GM03348 (cell line): ENCODE data around the gene FBXO28.

ENCODE experiments used
- DNase-seq: peaks from one replicate; pipeline ENCODE4 v3.0.0; 2012; ENCODE audit warnings: low spot score

Gene FBXO28

DNA sequence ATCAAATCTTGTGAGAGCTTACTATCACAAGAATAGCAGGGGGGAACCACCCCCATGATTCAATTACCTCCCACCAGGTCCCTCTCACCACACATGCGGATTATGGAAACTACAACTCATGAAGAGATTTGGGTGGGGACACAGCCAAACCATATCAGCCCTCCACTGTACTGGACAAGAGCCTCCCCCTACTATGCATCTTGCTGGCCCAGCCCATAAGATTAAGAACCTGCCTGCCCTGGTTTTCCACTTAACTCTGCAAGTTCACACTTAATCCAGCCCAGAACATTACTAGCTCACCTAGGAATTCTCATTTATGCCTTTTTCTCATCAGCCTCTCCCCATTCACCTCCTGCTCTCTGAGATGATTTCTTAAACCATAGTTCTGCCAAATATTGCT is 18.0 kb upstream of the FBXO28 start:
- no peak for DNase-seq

DNA sequence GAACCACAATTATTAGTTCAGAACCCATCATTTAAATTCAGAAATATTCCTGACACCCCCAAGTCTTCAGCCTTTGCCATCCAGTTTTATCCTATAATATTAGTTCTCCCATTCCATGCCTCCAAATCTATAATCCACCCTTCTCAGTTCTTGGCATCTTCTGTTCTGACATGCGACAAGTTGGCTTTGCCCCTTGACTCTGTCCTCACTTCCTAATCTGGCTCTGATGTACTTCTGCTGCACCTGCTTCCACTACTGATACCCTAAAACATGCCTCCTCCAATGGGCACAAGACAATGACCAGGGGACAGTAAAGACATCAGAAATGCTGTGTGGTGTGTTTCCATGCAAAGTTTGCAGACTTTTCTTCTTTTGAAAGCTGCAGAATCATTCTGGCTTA is 17.1 kb upstream of the FBXO28 start:
- no peak for DNase-seq

DNA sequence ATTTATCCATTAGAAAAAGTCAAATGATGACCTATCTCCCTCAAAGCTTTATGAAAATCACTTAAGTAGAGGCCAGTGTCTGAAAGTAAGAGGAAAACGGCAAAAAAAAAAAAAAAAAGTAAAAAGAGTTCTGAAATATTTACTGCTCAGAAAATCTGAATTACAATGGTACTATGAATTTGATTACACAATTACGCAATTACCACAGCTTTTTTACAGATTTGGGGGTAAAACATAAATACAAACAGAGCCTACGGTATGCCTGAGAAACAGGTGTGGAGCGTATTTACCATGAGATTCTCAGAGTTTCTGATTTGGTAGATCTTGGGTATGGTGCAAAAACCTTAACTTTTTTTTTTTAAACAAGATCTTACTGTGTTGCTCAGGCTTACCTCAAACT is 15.9 kb upstream of the FBXO28 start:
- no peak for DNase-seq

DNA sequence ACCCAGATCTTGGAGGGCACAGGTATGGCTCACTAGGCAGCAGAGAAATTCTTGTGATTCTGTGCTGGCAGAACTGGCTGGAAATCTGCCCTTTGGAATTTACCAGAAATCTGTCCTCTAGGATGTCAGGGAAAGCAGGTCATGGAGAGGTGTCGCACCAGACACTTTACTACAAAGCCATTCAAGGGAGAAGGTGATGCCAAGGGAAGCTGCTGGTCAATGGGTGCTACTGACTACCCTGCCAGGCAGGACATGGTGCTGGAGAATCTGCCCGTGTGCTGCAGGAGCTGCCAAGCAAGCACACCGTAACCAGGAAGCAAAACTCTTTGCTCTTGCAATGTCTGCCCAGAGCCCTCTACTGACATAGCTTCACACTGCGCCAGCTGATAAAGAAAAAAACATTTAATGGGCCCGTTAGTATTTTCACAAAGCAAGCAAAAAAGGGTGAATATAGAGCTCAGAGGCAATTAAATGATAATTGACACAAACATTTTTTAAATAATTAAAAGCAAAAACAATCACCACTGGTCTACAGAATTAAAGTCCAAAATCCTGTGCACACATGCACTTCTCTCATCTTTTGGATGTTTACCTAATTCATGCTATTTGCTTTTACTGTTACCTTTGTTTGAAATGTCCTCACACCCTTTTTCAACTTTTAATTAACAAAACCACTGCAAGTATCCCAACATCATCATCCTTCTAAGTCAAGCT is 7.2 kb upstream of the FBXO28 start:
- peak; percentile 60 for DNase-seq

DNA sequence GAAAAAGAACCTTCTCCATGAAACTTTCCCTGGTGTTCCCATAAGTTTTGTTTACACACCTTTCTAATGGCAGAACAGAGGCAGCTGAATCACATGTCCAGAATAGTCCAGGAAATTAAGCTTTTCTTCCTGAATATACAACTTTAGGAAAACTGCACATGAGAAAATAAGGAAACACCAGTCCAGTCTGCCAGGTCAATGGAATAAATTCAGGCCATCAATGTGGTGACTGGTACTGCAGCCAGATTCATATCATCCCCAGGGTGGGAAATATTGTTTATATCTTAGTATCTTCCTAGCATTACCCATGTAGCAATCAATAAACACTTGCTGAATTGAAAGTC is 6.7 kb upstream of the FBXO28 start:
- DNase-seq = no peak

DNA sequence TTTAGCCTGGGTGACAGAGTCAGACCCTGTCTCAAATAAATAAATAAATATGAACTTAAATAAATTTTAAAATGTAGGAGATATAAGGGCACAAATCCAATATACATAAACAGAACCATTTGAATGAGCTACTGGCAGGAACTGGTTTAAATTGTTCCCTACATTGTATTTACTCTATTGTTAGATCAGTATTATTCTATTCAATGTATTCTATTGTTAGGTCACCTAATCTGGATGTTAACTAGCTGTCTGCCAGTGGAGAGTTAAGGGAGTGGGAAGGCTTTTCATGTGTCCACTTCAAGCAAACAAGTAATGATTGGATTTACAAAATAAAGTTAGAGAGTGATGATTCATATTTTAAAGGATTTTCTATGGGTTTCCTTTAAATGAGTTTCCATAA is 4.9 kb upstream of the FBXO28 start:
- no peak for DNase-seq

DNA sequence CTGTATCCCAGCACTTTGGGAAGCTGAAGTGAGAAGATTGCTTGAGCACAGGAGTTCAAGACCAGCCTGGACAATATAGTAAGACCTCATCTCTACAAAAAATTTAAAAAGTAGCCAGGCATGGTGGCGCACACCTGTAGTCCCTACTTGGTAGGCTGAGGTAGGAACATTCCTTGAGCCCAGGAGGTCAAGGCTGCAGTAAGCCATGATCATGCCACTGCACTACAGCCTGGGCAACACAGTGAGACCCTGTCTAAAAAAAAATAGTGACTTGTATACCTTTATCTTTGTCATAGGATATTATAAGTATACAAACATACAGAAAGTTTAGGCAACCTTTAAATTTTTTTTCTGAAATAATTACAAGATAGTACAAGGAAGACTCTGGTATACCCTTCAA is 3.9 kb upstream of the FBXO28 start:
- DNase-seq = no peak

DNA sequence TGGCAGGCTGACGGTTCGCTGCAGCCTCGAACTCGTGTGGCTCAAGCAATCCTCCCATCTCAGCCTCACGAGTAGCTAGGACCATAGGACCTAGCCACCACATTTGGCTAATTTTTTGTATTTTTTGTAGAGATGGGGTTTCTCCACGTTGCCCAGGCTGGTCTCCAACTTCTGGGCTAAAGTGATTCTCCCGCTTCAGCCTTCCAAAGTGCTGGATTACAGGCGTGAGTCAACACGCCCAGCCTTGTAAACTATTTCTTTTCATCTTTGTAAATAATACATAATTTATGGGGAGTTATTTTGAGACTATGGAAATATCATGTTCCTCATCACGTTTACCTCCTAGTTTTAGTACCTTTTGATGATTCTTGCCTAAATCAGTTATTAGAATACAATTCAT is 906 bp upstream of the FBXO28 start:
- no peak for DNase-seq

DNA sequence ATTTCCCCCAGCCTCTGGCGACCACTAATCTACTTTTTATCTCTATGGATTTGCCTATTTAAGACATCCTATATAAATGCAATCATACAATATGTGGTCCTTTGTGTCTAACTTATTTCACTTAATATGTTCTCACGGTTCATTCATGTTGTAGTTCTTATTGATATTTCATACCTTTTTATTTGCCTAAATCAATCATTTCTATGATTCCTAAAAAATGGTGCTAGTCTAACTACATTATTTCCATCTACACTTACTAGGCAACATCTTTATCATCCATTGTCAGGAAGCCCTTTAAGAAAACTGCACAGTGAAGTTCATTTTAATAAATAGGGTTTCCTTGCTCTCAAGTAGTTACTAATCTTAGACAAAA is 380 bp upstream of the FBXO28 start:
- DNase-seq = no peak

DNA sequence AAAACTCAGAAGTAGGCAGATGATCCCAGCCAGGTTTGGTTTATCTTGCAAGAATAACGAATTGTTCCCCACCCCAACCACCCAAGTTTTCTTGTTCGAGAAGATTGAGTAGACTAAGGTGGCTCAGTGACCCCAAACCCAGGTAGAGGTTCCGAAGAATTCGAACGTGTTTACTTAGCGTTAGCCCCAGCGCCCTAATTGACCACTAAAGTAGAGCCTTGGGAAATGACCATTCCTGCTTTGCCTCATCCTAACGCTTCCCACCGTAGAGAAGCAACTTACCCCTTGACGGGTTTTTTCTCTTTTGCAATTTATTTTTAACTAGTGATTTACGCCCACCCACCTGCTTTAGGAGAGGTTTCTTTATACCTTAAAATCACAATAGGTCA is 870 bp downstream of the FBXO28 start:
- peak; percentile 13 for DNase-seq

DNA sequence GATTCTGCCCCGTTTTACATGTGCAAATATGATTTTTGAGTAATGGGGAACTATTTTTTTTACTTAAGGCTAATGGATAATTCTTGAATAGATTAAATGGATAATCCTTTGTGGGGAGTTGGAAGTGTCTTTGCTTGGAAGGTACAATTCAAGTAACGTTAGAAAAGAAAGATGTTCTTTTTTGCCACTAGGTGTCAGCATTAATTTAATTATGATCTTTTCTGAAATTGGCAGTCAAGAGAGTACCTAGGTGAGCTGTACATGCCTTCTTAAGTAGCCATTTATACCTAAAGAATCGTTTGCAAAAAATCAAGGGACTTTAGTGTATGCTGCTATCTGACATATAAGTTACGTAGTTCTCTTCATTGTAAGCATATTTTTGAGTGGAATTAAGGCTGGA is 2.2 kb downstream of the FBXO28 start:
- DNase-seq = peak; percentile 54

DNA sequence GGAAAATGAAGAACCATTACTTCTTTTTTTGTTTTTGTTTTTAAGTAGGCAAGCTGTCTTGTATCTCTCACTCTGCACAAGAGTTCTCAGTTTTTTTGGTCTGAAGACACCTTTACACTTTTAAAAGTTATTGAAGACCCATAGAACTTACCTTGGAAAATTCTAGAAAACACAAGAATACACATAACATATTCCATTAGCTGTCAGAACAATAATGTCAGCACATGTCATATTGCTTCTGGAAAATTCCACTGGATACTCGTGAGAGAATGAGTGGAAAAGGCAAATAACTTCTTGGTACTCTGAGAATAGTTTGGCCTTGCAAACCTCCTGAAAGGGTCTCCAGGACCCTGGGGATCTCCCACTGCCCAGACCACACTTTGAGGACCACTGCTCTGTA is 4.8 kb downstream of the FBXO28 start:
- no peak for DNase-seq

DNA sequence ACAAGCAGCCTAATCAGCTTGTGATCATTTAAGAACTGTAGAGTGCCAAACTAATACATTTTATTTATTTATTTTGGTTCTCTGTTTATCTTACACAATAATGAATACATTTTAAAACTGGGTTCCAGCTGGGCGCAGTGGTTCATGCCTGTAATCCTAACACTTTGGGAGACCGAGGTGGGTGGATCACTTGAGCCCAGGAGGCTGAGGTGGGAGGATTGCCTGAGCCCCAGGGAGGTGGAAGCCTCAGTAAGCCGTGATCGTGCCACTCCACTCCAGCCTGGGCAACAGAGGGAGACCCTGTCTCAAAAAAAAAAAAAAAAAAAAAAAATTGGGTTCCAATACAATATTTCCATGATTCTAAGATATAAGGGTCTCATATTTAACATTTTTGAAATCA is 9.2 kb downstream of the FBXO28 start:
- no peak for DNase-seq

DNA sequence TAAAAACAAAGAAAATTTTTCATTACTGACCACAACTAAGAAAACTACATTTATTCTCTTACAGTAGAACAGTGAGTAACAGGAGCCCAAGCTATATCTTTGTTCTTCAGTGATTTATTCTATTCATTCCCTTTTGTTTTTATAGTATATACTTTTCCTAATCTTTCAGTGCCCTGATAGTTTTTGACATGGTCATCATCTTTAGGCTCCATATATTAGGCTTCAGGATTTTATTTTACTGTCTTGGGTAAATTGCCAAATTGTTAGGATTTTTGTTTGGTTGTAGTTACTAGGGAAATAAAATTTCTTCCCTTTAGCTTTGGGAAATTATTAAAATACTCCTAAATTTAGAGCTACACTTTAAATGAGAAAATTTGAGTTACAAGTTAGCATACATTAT is 10.3 kb downstream of the FBXO28 start:
- DNase-seq = no peak

DNA sequence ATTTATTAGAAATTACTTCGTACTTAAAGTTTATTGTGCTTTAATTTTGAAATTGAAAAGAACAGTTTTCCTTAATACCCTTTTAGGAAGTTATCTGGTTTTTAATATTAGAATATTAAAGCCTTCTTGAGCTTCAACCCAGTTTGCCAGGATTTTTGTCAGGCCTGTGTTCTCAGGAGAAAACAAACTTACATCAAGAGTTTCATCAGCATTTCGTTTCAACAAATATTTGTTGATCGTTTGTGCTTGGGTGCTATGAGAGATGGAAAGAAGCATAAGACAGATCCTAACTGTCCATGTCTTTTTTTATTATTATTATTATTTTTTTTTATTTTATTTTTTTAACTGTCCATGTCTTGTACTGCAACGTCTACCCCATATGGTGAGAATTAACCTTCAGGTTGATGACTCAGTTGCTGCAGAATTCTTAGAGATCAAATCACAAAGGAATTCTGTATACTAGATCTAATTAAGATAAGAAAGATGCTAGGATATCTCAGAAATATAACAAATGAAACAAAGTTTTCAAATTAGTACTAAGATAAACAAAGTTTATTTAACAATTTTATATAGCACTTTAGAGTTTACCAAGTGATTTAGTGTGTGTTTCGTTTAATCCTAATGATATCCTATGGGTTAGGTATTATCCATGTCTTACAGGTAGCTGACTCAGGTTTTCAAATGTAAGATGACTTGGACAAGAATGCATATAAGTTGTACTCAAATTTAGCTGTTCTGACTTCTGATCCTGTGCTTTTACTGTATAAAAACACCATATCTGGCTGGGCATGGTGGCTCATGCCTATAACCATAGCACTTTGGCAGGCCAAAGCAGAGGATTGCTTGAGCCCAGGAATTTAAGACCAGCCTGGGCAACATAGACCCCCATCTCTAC is 14.3 kb downstream of the FBXO28 start:
- peak; percentile 59 for DNase-seq

DNA sequence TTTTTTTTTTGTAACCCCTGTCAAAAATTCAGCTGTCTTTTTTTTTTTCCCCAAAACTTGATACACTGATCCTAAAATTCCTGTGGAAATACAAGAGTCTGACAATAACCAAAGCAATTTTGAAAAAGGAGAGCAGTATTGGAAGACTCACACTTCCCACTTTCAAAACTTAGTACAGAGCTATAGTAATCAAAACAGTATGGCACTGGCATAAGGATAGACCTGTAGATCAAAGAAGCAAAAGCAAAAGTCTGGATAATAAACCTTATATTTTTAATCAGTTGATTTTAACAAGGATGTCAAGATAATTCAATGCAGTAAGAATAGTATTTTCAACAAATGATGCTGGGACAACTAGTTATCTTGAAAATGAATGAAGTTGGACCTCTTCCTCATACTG is 17.3 kb downstream of the FBXO28 start:
- no peak for DNase-seq

DNA sequence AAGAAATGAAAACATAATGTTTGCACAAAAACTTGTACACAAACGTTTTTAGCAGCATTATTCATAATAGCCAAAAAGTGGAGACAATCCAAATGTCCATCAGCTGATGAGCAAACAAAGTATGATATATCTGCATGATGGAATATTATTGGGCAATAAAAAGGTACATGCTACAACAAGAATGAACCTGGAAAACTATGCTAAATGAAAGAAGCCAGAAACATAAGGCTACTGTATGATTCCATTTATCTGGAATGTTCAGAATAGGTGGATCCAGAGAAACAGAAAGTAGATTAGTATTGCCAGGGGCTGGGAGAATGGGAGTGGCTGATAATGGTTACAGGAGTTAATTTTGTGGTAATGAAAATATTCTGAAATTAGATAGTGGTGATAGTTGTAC is 19.0 kb downstream of the FBXO28 start:
- DNase-seq = no peak

DNA sequence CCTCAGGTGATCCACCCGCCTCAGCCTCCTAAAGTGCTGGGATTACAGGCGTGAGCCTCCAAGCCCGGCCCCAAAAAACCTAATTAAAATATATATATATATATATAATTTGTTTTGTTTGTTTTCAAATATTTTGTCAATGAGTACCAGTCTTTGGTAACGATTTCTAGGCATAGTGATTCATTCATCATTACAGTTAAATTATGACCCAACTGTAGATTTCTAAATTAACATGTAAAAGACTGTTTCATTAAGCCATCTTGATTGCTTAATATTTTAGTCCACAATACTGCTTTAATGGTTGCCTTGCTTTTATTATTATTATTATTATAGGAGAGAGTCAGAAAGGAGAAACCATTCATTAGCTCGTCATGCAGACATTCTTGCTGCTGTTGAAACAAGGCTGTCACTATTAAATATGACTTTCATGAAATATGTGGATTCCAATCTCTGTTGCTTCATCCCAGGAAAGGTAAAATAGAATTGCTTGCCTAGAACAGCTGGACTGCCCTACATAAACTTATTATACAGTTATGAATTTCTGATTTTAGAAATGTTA is 19.9 kb downstream of the FBXO28 start:
- no peak for DNase-seq

DNA sequence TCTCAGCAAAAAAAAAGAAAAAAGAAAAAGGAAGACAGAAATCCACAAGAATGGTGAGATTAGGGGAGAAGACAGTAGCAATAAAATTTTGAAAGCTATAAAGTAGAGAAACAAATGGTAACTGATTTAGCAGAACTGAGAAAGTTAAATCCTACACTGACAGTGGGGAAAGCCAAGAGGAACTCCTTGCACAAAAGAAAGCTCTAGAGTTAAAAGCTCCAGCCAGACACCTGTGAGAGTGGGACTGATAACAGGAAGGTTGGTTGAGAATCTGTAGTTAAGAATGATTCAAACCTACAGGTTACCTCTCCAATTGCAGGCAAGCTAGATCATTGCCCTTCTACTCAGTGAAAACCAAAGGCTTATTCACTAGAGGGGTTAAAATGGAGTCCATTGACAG is 23.6 kb downstream of the FBXO28 start:
- DNase-seq = no peak

DNA sequence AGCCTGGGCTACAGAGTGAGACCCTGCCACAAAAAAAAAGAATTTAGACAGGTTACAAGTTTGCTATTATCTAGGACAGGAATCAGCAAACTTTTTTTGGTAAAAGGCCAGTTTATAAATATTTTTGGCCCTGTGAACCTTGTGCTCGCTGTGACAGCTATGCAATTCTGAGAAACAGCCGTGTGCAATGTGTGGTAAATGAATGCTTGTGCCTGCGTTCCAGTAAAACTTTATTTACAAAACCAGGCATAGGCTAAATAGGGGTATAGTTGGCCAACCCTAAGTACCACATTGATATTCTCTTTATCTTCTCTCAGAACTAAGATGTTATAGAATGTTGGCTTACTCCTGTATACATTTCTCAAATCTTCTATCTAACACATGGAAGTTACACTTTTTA is 24.3 kb downstream of the FBXO28 start:
- no peak for DNase-seq

DNA sequence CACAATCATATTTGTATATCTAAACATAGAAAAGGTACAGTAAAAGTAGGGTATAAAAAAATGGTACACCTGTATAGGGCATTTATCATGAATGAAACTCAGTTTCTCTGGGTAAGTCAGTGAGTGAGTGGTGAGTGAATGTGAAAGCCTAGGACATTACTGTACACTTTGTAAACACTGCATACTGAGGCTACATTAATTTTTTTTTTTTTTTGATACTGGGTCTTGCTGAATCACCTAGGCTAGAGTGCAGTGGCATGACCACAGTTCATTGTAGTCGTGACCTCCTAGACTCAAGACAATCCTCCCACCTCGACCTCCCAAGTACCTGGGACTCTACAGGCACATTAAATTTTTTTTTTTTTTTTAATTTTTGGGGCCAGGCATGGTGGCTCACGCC is 27.8 kb downstream of the FBXO28 start:
- DNase-seq = no peak

DNA sequence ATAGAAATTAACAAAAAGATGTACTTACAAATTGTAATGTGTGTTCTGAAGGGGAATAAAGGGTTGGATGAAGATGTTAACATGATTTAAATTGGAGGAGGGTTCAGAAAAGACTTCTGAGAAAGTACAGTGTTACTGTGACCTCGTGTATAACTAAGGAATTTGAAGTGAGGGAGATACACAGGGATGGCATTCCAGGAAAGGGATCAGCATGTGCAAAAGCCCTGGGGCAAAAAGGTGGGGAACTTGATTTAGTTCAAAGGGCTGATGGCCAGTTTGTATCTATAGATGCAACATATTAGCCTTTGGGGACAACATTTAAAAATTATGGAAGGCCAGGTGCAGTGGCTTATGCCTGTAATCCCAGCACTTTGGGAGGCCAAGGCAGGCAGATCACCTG is 35.8 kb downstream of the FBXO28 start:
- no peak for DNase-seq

DNA sequence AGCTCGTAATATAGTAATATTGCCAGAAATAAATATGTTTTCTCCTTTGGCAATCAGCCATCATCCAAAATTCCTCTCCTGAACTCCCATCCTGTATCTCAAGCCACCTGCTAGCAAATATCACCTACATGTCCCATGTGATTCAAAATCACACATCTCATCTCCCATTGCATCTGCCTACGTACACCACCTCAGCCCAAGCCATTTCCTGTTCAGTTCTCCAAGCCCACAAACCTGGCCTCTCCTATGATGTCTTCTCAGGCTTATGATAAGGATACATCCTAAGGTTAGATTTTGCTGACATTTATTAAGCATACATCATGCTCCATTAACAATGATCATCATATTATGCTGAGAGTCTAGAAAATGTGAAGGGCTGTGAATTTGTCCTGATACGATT is 37.2 kb downstream of the FBXO28 start:
- DNase-seq = no peak

DNA sequence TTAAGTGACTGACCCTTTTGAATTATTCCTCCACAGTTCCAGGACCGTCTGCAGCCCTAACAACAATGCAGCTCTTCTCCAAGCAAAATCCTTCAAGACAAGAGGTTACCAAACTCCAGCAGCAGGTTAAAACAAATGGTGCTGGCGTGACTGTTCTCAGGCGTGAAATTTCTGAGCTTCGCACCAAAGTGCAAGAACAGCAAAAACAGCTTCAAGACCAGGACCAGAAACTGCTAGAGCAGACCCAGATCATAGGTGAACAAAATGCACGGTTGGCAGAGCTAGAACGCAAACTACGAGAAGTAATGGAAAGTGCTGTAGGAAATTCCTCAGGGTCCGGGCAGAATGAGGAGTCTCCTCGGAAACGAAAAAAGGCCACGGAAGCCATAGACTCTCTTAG is 43.4 kb downstream of the FBXO28 start:
- no peak for DNase-seq
